ENCODE results near the gene MED22.
"Not testable (repeated sequence)": the region's sequence is repeated elsewhere in the genome, so short reads cannot be mapped to it uniquely, and the experiment has no call there.

The MED22 gene

DNA sequence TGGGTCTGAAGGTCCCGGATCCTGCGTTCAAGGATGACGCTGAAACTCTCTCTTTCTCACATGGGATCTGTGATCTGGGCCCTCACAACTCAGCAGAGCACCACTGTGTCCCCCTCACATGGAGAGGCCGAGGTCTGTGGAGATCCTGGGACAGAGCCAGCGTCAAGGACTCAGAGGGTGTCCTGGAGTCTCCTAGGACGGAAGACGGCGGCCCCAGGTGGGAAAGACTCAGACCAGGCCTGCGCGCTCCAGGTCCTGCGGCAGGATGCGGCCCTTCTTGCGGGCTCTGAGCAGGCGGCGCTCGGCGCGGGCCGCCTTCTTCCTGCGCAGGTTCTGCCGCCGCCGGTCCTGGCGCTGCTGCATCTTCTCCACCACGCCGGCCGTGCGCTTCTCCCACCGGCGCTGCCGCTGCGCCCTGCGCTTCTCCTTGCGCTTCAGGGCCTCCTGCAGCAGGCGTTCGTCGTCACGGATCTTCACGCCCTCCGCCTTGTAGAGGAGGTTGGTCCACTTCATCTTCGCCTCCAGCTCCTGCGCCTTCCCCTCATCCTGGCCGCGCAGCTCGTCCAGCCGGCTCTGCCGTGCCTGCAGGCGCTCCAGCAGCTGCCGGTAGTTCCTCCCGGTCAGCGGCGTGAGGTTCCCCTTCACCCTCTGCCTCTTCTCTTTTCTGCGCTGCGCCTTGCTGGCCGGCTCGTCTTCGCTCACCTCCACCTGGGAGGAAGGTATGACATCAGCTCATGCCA is 16.1 kb downstream of the MED22 start:
- H3K27ac ChIP-seq (ENCODE audit: low read depth, low read length), result no peak overlapping the region
- H3K36me3 ChIP-seq (ENCODE audit: control insufficient read depth in 5 of 5, insufficient read depth in 5 of 5, low read length in 5 of 5), result peaks cover 4 to 48% (median 42%) of the 10 kb centered on the region in 5 donors
- no peaks in the 10 kb centered on the region for H3K9me3 ChIP-seq (ENCODE audit: control insufficient read depth in 5 of 5, low read length in 5 of 5)
- peaks cover 3 to 22% (median 20%) of the 10 kb centered on the region in 5 donors for H3K4me1 ChIP-seq (ENCODE audit: control insufficient read depth in 5 of 5, insufficient read depth in 5 of 5, low read length in 5 of 5)
- no peaks in the 10 kb centered on the region for H3K27me3 ChIP-seq (ENCODE audit: control insufficient read depth in 5 of 5, insufficient read depth in 4 of 5, low read length in 5 of 5)
- no peak overlapping the region for H3K9ac ChIP-seq (ENCODE audit: low read length in 5 of 5)
- no peak overlapping the region for H3K4me3 ChIP-seq (ENCODE audit: low read depth in 1 of 5, low read length in 5 of 5)

DNA sequence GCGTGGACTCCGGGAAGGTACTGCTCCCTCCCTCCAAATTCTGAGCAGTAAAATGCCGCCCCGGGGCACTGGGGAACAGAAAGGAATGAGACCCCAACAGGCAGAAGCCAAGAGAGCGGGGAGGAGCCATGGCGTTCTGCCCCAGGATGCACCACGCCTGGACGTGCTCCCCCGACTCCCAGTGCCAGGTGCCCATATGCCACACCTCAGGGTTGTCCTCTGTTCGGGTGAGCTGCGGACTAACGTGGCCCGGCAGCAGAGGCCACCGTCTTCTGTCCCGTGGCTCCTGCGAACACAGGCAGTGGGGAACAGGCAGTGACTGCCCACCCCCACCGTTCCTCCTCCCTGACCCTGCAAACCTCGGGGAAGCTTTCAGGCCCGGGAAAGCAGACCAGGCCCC is 16.7 kb downstream of the MED22 start:
- Histone ChIP-seq H3K36me3 (ENCODE audit: control insufficient read depth in 5 of 5, insufficient read depth in 5 of 5, low read length in 5 of 5) (peaks cover 4 to 48% (median 42%) of the 10 kb centered on the region in 5 donors), H3K27ac (ENCODE audit: low read depth, low read length) (no peak overlapping the region), H3K4me3 (ENCODE audit: low read depth in 1 of 5, low read length in 5 of 5) (no peak overlapping the region), H3K27me3 (ENCODE audit: control insufficient read depth in 5 of 5, insufficient read depth in 4 of 5, low read length in 5 of 5) (no peaks in the 10 kb centered on the region), H3K4me1 (ENCODE audit: control insufficient read depth in 5 of 5, insufficient read depth in 5 of 5, low read length in 5 of 5) (peaks cover 3 to 17% (median 14%) of the 10 kb centered on the region in 5 donors), H3K9me3 (ENCODE audit: control insufficient read depth in 5 of 5, low read length in 5 of 5) (no peaks in the 10 kb centered on the region), H3K9ac (ENCODE audit: low read length in 5 of 5) (no peak overlapping the region)

DNA sequence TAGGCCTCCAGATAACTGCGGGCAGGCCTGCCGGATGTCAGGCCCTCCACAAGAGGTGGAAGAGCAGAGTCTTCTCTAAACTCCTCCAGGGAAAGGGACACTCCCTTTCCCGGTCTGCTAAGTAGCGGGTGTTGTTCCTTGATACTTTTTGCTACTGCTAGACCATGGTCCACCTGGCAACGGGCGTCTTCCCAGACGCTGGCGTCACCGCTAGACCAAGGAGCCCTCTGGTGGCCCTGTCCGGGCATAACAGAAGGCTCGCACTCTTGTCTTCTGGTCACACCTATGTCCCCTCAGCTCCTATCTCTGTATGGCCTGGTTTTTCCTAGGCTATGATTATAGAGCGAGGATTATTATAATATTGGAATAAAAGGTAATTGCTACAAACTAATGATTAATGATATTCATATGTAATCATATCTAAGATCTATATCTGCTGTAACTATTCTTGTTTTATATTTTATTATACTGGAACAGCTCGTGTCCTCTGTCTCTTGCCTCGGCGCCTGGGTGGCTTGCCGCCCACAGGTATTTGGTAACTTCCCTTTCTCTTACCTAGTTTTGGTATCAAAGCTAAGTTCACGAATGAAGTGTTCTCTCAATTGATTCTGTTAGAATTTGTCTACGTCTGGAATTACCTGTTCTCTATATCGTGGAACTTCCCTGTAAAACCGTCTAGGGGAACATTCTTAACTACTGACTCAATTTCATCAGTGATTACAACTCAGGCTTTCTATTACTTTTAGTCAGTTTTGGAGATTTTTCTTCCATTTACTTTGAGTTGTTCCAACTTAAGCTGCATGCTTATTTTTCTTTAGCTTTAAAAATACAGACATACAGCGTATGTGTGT is 18.4 kb downstream of the MED22 start:
- peaks cover 4 to 48% (median 41%) of the 10 kb centered on the region in 5 donors for H3K36me3 ChIP-seq (ENCODE audit: control insufficient read depth in 5 of 5, insufficient read depth in 5 of 5, low read length in 5 of 5)
- not testable (repeated sequence) for H3K9ac ChIP-seq (ENCODE audit: low read length in 5 of 5); H3K27me3 ChIP-seq (ENCODE audit: control insufficient read depth in 5 of 5, insufficient read depth in 4 of 5, low read length in 5 of 5); H3K9me3 ChIP-seq (ENCODE audit: control insufficient read depth in 5 of 5, low read length in 5 of 5); H3K27ac ChIP-seq (ENCODE audit: low read depth, low read length); H3K4me1 ChIP-seq (ENCODE audit: control insufficient read depth in 5 of 5, insufficient read depth in 5 of 5, low read length in 5 of 5); H3K4me3 ChIP-seq (ENCODE audit: low read depth in 1 of 5, low read length in 5 of 5)

DNA sequence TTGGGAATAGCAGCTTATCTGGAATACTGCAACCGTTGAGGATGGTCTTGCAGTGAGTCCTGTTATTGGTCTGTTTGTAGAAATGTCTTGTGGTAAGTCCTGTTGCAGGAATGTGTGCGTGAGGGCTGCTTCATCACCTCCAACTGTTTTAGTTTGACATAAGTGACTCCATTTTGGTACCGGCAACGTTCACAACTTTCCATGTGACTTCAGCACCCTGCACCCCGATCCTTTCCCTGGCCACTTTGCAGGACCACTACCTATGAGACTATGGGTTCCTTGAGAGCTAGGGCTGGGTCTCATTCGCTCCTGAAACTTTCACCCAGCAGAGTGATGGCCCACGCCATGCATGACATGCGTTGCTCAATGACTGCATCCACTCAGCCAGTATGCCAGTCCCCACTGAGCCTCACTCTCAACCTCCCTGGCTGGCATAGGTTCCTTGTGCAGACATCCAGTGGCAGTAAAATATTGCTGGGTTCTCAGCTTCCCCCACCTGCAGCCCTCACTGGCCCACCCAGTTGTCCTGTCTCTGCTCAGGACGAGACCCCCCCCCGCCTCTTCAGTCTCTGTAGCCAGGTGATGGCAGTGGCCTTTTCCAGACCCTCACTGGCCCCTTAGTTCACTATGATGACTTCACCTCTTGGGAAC is 20.0 kb downstream of the MED22 start:
- H3K36me3 ChIP-seq (ENCODE audit: control insufficient read depth in 5 of 5, insufficient read depth in 5 of 5, low read length in 5 of 5), result peaks cover 4 to 32% (median 25%) of the 10 kb centered on the region in 5 donors
- H3K9ac ChIP-seq (ENCODE audit: low read length in 5 of 5), result no peak overlapping the region
- no peaks in the 10 kb centered on the region for H3K9me3 ChIP-seq (ENCODE audit: control insufficient read depth in 5 of 5, low read length in 5 of 5)
- no peaks in the 10 kb centered on the region for H3K27me3 ChIP-seq (ENCODE audit: control insufficient read depth in 5 of 5, insufficient read depth in 4 of 5, low read length in 5 of 5)
- H3K4me1 ChIP-seq (ENCODE audit: control insufficient read depth in 5 of 5, insufficient read depth in 5 of 5, low read length in 5 of 5), result no peaks in the 10 kb centered on the region
- no peak overlapping the region for H3K4me3 ChIP-seq (ENCODE audit: low read depth in 1 of 5, low read length in 5 of 5)
- H3K27ac ChIP-seq (ENCODE audit: low read depth, low read length), result no peak overlapping the region

DNA sequence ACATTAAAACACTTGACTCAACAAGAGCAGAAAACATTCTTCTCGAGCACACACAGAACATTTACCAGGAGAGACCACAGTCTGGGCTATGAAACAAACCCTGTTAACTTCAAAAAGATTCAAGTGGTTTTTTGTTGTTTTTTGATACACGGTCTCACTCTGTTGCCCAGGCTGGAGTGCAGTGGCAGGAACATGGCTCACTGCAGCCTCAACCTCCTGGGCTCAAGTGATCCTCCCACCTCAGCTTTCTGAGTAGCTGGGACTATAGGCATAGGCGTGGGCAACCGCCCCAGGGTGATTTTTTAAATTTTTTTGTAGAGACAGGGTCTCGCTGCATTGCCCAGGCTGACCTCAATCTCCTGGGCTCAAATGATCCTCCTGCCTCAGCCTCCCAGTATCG is 20.9 kb downstream of the MED22 start:
- not testable (repeated sequence) for H3K4me1 ChIP-seq (ENCODE audit: control insufficient read depth in 5 of 5, insufficient read depth in 5 of 5, low read length in 5 of 5); H3K9me3 ChIP-seq (ENCODE audit: control insufficient read depth in 5 of 5, low read length in 5 of 5); H3K27me3 ChIP-seq (ENCODE audit: control insufficient read depth in 5 of 5, insufficient read depth in 4 of 5, low read length in 5 of 5); H3K9ac ChIP-seq (ENCODE audit: low read length in 5 of 5); H3K27ac ChIP-seq (ENCODE audit: low read depth, low read length); H3K4me3 ChIP-seq (ENCODE audit: low read depth in 1 of 5, low read length in 5 of 5)
- H3K36me3 ChIP-seq (ENCODE audit: control insufficient read depth in 5 of 5, insufficient read depth in 5 of 5, low read length in 5 of 5), result peaks cover 4 to 23% (median 16%) of the 10 kb centered on the region in 5 donors

DNA sequence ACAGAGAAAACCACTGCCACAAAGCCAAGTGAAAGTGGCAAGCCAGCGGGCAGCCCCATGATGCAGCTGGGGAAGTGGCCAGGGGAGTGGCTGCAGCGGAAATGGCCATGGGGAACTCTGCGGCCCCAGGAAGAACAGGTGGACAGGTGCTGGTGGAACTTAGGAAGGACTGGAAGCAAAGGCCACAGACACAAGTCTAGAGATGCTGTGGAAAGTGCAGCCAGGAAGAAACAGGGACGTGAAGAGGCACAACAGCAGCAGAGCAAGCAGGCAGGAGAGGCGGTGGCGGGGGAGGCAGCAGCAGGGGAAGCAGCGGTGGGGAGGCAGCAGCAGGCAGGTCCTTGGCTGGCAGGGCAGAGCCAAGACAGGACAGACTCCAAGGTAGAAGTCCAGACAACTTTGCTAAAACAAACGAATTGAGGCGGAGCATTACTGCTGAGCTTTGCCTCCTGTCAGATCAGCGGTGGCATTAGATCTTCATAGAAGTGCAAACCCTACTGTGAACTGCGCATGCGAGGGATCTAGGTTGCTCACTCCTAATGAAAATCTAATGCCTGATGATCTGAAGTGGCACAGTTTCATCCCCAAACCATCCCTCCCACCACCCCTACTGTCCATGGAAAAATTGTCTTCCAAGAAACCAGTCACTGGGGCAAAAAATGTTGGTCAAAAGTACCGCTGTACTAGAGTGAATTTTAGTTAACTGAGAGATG is 23.8 kb downstream of the MED22 start:
- no peak overlapping the region for H3K9ac ChIP-seq (ENCODE audit: low read length in 5 of 5)
- H3K9me3 ChIP-seq (ENCODE audit: control insufficient read depth in 5 of 5, low read length in 5 of 5), result no peaks in the 10 kb centered on the region
- no peaks in the 10 kb centered on the region for H3K4me1 ChIP-seq (ENCODE audit: control insufficient read depth in 5 of 5, insufficient read depth in 5 of 5, low read length in 5 of 5)
- H3K4me3 ChIP-seq (ENCODE audit: low read depth in 1 of 5, low read length in 5 of 5), result no peak overlapping the region
- no peak overlapping the region for H3K27ac ChIP-seq (ENCODE audit: low read depth, low read length)
- H3K27me3 ChIP-seq (ENCODE audit: control insufficient read depth in 5 of 5, insufficient read depth in 4 of 5, low read length in 5 of 5), result peaks cover 0 to 6% (median 3%) of the 10 kb centered on the region in 5 donors
- no peaks in the 10 kb centered on the region for H3K36me3 ChIP-seq (ENCODE audit: control insufficient read depth in 5 of 5, insufficient read depth in 5 of 5, low read length in 5 of 5)

DNA sequence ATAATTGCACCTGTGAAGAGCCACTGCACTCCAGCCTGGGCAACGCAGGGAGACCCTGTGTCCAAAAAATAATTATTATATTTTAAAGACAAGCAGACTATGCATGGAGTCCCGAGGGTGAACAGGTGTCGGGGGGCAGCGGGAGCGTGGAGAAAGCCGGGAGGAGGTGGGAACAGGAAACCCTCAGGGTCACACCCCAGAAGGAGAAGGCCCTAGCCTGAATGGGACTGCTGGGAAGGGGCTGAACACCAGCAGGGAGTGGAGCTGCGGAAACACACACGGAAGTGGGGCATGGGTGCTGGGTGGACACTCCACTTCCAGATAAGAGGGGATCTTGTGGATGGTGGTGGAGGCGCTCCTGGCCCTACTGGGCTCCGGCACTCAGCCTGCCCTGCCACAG is 24.7 kb downstream of the MED22 start:
- Histone ChIP-seq H3K36me3 (ENCODE audit: control insufficient read depth in 5 of 5, insufficient read depth in 5 of 5, low read length in 5 of 5) (no peaks in the 10 kb centered on the region), H3K4me3 (ENCODE audit: low read depth in 1 of 5, low read length in 5 of 5) (no peak overlapping the region), H3K4me1 (ENCODE audit: control insufficient read depth in 5 of 5, insufficient read depth in 5 of 5, low read length in 5 of 5) (no peaks in the 10 kb centered on the region), H3K27me3 (ENCODE audit: control insufficient read depth in 5 of 5, insufficient read depth in 4 of 5, low read length in 5 of 5) (peaks cover 0 to 6% (median 3%) of the 10 kb centered on the region in 5 donors), H3K9me3 (ENCODE audit: control insufficient read depth in 5 of 5, low read length in 5 of 5) (no peaks in the 10 kb centered on the region), H3K27ac (ENCODE audit: low read depth, low read length) (no peak overlapping the region), H3K9ac (ENCODE audit: low read length in 5 of 5) (no peak overlapping the region)

DNA sequence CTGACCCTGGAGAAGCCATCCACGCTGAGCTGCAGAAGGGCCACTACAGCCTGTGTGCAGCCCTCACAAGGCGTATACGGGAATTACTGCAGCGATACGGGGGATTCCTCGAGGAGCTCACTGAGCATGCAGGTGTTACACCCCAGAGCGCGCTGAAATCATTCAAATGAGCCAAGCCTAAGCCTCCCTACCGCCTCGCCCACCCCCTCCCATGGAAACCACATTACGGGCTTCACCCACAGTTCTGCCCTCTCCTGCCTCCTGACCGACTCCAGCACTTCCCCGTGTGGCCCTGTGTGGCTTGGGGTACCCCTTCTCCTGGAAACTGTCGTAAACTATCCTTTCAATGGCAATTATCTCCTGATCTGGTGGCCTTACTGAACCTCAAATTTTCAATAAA is 25.2 kb downstream of the MED22 start:
- H3K36me3 ChIP-seq (ENCODE audit: control insufficient read depth in 5 of 5, insufficient read depth in 5 of 5, low read length in 5 of 5), result no peaks in the 10 kb centered on the region
- H3K9me3 ChIP-seq (ENCODE audit: control insufficient read depth in 5 of 5, low read length in 5 of 5), result no peaks in the 10 kb centered on the region
- no peak overlapping the region for H3K4me3 ChIP-seq (ENCODE audit: low read depth in 1 of 5, low read length in 5 of 5)
- no peaks in the 10 kb centered on the region for H3K4me1 ChIP-seq (ENCODE audit: control insufficient read depth in 5 of 5, insufficient read depth in 5 of 5, low read length in 5 of 5)
- H3K9ac ChIP-seq (ENCODE audit: low read length in 5 of 5), result no peak overlapping the region
- H3K27me3 ChIP-seq (ENCODE audit: control insufficient read depth in 5 of 5, insufficient read depth in 4 of 5, low read length in 5 of 5), result peaks cover 0 to 6% (median 3%) of the 10 kb centered on the region in 5 donors
- no peak overlapping the region for H3K27ac ChIP-seq (ENCODE audit: low read depth, low read length)

DNA sequence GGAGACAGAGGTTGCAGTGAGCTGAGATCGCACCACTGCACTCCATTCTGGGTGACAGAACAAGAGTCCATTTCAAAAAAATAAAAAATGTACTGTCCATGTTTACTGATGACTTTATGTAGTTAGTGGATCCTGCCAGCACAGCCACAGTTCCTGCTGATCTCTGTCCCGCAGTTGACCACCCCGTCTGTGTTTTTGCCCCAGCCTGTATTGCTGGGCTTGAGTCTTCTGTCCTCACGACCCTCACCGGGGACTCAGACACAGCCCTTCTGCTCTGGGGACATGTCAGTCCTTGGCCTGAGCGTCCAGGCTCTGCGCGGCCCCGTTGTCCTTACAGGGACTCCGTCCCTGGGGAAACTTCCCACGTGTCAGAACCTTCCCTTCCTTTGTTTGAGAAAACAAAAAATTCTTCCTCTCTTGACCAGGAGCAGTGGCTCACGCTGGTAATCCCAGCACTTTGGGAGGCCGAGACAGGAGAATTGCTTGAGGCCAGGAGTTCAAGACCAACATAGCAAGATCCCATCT is 26.5 kb downstream of the MED22 start:
- Histone ChIP-seq H3K27ac (ENCODE audit: low read depth, low read length) (no peak overlapping the region), H3K9ac (ENCODE audit: low read length in 5 of 5) (no peak overlapping the region), H3K9me3 (ENCODE audit: control insufficient read depth in 5 of 5, low read length in 5 of 5) (no peaks in the 10 kb centered on the region), H3K36me3 (ENCODE audit: control insufficient read depth in 5 of 5, insufficient read depth in 5 of 5, low read length in 5 of 5) (no peaks in the 10 kb centered on the region), H3K4me1 (ENCODE audit: control insufficient read depth in 5 of 5, insufficient read depth in 5 of 5, low read length in 5 of 5) (no peaks in the 10 kb centered on the region), H3K27me3 (ENCODE audit: control insufficient read depth in 5 of 5, insufficient read depth in 4 of 5, low read length in 5 of 5) (peaks cover 0 to 6% (median 3%) of the 10 kb centered on the region in 5 donors), H3K4me3 (ENCODE audit: low read depth in 1 of 5, low read length in 5 of 5) (no peak overlapping the region)
